HG02852 (cell line): ENCODE results near the gene SEZ6L2.
"Not testable (repeated sequence)": the region's sequence is repeated elsewhere in the genome, so short reads cannot be mapped to it uniquely, and the experiment has no call there.

Source experiments
- ATAC-seq: cut with Tn5 transposase; IDR thresholded peaks from one replicate; pipeline ENCODE4 v1.9.1; 2021; ENCODE audit warnings: mild to moderate bottlenecking, moderate library complexity; ENCODE audit not compliant: unreplicated experiment

SEZ6L2 gene

DNA sequence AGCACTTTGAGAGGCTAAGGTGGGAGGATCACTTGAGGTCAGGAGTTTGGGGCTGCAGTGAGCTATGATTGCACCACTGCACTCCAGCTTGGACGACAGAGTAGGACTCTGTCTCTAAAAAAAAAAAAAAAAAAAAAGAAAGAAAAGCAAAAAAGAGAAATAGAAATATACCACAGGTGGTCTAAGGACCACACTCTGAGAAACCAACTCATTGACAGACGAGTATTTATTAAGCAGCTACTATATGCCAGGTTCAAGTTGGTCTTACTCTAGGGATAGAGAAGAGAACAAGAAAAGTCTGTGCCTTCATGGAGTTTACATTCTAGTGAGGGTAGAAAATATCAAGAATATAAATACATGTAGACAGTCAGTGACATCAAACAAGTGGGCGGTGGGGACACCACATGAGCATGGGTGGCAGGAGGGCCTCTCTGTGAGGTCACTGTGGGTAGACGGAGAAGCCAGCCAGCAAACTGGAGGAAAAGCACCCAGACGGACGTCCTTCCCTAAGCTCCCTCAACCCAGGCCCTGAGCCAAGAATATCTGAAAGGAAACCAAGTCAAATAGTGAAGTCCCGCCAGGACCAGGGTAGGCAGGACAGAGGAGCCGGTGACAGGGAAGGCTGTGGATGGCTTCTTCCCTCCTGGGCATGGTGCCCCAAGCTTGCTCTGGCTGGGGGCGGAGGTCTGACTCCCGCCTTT lies 41.1 kb downstream of the SEZ6L2 start:
- ATAC-seq: no peak

DNA sequence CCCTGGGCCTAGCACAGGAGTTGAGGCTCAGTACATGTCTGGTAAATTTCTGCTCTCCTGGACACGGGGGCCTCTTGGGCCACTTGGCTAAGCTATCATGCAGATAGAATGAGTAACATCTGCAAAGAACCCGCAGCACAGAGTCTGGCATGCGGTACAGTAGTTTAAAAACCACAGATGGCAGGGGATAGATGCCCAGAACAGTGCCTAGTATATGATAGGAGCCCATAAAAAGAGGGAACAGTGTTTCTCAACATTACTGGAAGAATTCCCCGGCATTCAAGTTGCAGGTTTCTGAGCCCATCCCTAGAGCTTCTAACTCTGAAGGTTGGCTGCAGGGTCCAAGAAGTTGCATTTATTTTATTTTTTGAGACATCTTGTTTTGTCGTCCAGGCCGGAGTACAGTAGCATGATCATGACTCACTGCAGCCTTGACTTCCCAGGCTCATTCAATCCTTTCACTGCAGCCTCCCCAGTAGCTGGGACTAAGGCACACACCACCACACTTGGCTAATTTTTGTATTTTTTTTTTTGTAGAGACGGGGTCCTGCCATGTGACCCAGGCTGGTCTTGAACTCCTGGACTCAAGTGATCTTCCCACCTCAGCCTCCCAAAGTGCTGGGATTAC lies 42.1 kb downstream of the SEZ6L2 start:
- ATAC-seq: no peak

DNA sequence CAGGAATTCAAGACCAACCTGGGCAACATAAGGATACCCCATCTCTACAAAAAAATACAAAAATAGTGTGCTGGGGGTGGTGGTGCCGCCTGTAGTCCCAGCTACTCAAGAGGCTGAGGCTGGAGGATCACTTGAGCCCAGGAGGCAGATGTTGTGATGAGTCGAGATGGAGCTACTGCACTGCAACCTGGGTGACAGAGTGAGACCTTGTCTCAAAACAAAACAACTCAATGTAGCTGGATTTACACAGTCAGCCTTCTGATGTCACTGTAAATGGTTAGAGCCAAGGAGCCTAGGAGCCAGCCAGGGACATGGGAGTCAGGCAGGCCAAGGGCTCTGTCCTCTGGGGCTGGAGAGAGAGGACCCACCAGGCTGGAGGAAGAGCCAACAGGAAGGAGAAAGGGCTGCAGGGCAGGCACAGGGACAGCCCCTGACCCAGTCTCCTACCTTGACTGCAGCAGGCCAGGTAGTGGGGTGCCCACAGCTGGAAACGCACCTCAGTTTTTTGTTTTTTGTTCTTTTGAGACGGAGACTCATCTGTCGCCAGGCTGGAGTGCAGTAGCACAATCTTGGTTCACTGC lies 44.7 kb downstream of the SEZ6L2 start:
- no peak for ATAC-seq

DNA sequence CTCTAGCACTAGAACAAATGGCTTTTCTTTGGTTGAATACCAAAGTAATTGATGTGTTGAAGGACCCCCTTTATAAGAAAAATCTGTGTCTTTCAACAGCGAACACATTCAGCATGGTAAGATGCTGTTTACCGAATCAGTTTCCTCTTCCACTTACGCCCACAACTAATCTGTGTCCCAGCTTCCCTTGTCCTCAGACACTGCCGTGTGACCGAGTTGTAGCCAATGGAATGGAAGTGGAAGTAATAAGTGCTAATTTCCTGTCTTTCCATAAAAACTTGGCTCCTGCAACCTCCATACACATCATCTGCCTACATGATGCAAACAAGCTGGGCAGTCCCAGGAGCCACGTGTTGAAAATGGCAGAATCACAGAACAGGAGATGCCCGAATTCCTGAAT lies 46.7 kb downstream of the SEZ6L2 start:
- ATAC-seq: no peak

DNA sequence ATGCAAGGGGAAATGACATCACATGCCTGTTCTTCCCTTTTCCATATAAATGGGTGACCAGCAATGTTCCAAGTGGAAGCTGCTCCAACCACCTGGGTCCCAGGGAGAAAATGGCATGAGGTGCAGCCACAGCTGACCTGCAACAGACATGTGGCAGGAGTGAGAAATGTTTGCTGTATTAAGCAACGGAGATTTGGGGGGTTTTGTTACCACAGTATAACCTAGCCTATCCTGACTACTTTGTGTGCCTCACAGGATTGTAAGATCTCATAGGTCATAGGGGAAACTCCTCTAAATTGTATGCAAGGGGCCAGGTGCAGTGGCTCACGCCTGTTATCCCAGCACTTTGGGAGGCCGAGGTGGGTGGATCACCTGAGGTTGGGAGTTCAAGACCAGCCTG lies 48.4 kb downstream of the SEZ6L2 start:
- ATAC-seq: no peak

DNA sequence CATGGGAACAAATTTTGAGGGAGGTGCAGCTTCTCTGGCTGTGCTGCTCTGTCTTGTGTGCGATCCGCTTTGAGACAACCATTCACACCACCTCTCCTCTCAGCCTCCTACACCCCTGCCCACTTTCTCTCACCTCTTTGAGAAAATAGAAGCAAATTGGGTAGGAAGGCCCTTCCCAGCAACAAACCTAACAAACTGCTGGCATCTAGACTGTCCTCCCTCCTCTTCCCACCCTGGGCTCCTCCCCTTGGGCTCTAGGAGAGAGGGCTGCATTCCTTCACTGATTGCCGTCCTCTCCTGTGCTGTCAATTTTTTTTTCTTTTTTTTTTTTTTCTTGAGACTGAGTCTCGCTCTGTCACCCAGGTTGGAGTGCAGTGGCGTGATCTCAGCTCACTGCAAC lies 49.8 kb downstream of the SEZ6L2 start:
- no peak for ATAC-seq

DNA sequence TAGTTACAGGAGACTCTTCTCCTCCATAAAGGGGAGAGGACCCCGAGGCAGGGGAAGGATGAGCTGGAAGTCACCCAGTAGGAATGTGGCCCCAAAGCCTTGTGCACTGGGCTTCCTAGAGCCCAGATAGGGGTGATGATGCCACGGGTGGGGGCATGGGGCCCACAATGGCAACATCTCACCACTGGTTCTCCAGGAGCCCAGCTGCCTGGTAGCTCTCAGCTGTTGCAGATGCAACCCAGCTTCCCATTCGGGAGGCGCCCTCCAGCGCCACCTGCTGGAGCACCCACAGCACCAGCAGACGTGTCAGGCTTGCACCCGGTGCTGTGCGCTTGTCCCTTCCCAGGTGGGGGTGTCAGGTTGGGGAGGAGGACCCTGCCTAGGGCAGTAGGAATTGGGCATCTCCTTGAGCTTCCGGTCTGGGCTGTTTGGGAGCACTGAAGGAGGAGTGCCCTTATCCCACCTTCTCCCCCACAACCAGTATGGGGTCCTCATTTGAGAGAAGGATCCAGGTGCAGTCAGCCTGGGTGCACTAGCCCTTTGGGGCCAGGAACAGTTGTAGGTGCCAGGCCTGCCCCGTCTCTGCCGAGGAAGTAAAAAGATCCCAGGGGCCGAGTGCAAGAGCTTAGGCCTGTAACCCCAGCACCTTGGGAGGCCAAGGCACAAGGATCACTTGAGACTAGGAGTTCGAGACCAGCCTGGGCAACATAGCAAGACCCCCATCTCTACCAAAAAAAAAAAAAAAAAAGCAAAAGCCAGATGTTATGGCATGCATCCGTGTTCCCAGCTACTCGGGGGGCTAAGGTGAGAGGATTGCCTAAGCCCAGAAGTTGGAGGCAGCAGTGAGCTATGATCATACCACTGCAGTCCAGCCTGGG lies 50.7 kb downstream of the SEZ6L2 start:
- no peak for ATAC-seq

DNA sequence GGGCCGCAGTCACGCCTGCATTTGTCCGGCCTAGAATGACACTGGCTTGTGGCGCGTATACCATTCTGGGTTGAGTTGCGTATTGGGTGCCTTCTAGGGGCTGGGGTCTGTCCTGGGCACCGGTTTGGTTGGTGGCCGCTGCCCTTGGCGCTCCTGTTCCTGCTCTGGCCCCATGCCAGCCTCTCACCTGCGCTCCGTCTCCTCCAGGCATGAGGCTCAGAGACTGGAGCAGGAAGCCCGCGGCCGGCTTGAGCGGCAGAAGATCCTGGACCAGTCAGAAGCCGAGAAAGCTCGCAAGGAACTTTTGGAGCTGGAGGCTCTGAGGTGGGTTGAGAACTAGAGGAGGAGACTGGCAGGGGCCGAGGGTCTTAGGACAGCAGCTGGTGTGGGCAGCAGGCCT lies 53.7 kb downstream of the SEZ6L2 start:
- ATAC-seq: no peak

DNA sequence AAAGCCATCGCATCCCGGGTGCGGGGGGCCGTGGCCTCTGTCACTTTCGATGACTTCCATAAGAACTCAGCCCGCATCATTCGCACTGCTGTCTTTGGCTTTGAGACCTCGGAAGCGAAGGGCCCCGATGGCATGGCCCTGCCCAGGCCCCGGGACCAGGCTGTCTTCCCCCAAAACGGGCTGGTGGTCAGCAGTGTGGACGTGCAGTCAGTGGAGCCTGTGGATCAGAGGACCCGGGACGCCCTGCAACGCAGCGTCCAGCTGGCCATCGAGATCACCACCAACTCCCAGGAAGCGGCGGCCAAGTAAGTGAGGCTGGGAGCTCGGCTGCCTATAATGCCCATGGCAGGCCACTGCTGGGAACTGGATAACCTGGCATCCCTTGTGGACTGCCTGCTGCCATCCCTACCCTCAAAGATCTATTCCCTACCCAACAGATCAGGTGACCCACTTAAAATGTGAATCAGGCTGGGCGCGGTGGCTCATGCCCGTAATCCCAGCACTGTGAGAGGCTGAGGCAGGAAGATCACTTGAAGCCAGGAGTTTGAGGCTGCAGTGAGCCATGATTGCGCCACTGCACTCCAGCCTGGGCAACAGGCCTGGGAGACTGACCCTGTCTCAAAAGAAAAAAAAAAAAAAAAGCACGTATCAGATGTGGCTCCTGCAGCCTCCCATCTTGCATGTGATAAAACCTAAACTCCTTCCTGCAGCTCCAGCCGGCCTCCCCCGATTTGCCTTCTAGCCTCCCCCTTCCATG lies 54.6 kb downstream of the SEZ6L2 start:
- ATAC-seq: no peak

DNA sequence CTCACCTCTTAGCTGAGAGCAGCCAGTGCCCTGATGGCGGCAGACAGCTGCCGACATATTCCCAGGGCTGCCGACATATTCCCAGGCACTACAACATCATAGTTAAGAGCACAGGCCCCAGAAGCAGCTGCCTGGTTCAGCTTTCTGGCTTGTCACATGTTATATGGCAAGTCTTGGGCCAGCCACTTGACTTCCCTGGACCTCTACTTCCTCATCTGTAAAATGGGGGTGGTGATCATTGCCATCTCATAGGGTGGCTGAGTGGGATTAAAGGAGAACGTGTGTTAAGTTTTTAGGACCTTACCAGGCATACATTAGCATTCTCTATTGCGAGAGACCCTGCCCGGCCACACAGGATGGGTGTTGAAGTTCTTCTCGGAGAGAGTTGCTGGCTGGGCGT lies 55.4 kb downstream of the SEZ6L2 start:
- ATAC-seq: no peak

DNA sequence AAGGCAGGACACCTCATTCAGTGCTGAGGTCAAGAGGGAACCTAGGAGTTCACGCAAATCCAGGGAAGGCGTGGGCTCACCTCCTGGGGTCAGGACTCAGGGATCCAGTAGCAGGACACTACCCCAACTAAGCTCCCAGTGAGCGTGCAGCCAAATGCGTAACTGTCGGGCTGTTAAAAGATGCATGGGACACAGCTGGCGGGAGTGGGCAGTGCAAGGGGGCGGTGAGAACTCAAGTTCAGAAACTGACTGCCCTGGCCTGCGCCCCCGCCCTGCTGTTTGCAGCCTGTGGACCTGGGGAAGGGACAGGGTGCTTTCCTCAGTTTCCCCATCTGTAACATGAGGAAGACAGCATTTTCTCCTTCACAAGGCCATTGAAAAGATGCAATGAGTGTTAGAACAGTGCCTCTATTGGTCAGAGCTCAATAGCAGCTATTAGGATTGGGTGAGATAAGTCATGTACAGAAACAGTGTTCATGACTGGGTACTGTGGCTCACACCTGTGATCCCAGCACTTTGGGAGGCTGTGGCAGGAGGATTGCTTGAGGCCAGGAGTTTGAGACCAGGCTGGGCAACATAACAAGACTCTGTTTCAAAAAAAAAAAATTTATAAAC lies 56.5 kb downstream of the SEZ6L2 start:
- no peak for ATAC-seq

DNA sequence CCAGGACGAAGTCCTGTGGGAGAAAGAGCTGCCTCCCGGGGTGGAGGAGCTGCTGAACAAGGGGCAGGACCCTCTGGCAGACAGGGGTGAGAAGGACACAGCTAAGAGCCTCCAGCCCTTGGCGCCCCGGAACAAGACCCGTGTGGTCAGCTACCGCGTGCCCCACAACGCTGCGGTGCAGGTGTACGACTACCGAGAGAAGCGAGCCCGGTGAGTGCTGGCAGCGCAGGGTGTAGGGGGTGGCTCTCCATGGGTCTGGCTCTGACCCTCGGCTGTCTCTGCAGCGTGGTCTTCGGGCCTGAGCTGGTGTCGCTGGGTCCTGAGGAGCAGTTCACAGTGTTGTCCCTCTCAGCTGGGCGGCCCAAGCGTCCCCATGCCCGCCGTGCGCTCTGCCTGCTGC lies 57.7 kb downstream of the SEZ6L2 start:
- ATAC-seq: no peak

DNA sequence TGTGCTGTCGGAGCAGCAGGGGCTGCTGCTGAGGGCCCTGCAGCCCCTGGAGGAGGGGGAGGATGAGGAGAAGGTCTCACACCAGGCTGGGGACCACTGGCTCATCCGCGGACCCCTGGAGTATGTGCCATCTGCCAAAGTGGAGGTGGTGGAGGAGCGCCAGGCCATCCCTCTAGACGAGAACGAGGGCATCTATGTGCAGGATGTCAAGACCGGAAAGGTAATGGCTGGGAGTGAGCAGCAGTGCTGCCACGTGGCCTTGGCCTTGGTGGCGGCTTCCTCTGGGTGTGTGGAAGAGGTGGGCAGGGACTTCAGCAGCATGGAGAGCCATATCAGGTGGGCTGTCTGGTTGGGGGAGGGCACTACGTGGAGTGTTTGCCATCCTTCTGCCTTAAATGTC lies 59.1 kb downstream of the SEZ6L2 start:
- no peak for ATAC-seq

DNA sequence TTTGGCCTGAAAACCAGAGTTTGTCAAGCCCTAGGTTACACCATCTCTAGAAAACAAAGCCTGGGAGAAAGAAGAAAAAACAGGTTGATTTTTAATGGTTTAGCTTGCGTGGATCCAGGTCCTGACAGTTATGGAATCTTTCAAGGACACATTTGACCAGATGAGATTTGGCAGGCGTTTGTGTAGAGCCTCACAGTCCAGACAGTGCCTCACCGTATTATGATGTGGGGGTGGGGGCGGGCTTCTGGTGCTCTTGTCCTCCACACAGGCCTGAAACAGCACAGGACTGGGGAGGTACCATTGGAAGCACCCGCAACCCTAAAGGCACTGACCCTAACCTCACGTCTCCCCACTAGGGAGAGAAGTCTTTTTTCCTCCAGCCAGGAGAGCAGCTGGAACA lies 59.5 kb downstream of the SEZ6L2 start:
- ATAC-seq: no peak

DNA sequence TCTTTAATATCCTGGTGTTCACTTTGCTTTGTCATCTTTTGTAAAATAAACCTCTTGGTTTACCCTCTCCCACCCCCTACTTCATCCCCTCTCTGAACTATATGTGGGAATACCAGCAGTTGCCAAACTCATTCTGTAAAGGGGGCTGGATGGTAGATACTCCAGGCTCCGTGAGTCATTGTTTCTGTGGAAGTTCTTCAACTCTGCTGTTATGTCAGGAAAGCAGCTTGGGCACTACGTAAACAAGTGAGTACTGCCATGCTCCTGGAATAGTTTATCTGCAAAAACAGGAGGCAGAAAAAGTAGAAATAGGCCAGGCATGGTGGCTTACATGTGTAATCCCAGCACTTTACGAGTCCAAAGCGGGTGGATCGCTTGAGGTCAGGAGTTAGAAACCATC lies 61.5 kb downstream of the SEZ6L2 start:
- ATAC-seq: no peak

DNA sequence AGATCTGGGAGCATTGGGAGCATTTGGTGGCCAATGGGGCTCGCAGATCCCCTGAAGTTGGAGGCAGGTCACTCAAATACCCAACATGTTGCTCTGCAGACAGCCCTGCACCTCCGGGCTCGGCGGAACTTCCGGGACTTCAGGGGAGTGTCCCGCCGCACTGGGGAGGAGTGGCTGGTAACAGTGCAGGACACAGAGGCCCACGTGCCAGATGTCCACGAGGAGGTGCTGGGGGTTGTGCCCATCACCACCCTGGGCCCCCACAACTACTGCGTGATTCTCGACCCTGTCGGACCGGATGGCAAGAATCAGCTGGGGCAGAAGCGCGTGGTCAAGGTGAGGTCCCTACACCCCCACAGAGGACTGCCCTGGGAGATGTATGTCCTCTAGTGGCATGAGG lies 62.7 kb downstream of the SEZ6L2 start:
- no peak for ATAC-seq

DNA sequence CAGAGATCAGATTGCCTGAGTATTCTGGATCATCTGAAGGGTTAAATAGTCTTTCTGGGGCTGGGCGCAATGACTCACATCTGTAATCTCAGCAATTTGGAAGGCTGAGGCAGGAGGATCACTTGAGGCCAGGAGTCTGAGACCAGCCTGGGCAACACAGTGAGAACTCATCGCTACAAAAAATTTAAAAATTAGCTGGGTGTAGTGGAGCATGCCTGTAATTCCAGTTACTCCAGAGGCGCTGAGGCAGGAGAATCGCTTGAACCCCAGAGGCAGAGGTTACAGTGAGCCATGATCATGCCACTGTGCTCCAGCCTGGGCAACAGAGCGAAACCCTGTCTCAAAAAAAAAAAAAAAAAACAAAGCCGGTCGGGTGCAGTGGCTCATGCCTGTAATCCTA lies 63.4 kb downstream of the SEZ6L2 start:
- no peak for ATAC-seq

DNA sequence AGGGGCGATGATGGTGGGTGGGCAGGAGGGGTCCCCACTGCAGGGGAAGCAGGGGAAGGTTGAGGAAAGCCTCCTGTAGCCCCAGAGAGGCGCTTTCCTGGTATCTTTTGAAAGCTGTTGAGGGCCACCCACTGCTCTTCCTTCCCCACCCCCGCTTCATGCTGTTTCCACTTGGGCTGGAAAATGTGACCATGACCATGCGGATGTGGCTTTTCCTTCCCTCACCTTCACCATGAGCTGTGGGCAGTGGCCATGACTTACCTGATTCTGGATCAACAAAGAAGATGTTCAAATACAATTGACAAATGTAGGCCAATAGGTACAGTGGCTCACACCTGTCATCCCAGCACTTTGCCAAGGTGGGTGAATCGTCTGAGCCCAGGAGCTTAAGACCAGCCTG lies 65.3 kb downstream of the SEZ6L2 start:
- ATAC-seq: no peak

DNA sequence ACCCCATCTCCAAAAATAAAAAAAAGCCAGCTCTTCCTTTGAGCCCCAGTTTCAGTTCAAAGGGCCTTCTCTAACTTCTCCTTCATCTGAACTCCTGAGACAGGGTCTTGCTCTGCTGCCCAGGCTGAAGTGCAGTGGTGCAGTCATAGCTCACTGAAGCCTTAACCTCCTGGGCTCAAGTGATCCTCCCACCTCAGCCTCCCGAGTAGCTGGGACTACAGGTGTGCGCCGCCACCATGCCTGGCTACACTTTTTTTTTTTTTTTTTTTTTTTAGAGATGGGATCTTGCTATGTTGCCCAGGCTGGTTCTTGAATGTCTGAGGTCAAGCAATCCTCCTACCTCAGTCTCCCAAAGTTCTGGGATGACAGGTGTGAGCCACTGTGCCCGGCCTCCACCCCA lies 66.1 kb downstream of the SEZ6L2 start:
- ATAC-seq: not testable (repeated sequence)

DNA sequence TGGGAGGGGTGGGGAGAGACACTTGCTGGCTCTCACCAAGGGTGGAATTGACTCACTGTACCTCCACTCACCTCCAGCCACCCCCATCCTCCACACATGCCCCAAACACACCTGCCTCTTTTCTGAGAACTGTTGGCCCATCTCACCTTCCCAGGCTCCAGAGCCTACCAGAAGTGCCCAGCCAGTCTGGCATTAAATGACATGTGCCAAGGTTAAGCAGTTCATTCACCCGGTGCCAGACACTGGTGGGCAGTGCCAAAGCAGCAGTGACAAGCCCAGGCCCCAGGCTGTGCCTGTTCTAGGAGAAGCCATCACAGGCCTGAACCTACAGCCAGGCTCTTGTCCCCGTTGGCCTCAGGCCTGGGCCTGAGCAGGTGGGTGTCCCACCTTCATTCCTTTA lies 67.9 kb downstream of the SEZ6L2 start:
- ATAC-seq: no peak

DNA sequence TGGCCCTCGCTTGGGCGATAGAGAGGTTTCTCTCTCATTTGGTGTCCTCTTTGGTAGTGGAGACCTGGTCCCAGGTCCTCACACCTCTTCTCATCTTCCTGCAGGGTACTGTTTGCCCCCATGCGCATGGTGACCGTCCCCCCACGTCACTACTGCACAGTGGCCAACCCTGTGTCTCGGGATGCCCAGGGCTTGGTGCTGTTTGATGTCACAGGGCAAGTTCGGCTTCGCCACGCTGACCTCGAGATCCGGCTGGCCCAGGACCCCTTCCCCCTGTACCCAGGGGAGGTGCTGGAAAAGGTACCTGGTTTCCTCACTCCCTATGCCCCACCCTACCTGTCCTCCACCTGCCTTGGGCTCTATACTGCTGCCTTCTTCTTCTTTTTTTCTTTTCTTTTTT lies 68.6 kb downstream of the SEZ6L2 start:
- no peak for ATAC-seq
